H9 (cell line): Measurements from ENCODE around the gene PRTFDC1. TPM values are rescaled to one million over a fixed set of nuclear protein-coding genes. Genes with fewer than 3 reads are reported as not detected.

Experiments
- DNase-seq: peaks from one replicate; pipeline ENCODE4 v3.0.0-alpha.2; 2017
- H2AFZ ChIP-seq: one replicate; pipeline ENCODE4 v1.6.1; 2013; ENCODE audit warnings: mild to moderate bottlenecking, low read length, control low read depth, moderate library complexity
- H2AK5ac ChIP-seq: 2 replicates; pipeline ENCODE4 v1.6.1; 2013; ENCODE audit warnings: low read length, control low read depth, mixed read lengths; ENCODE audit not compliant: insufficient read length
- H2BK120ac ChIP-seq: one replicate; pipeline ENCODE4 v1.6.1; 2013; ENCODE audit warnings: low read depth, mild to moderate bottlenecking, low read length, control low read depth, inconsistent platforms; ENCODE audit not compliant: poor library complexity, severe bottlenecking
- H2BK12ac ChIP-seq: 2 replicates; pipeline ENCODE4 v1.6.1; 2013; ENCODE audit warnings: low read length, control low read depth, mixed read lengths, low read depth; ENCODE audit not compliant: insufficient read length
- H2BK15ac ChIP-seq: 2 replicates; pipeline ENCODE4 v1.6.1; 2013; ENCODE audit warnings: low read depth, low read length, control low read depth
- H2BK20ac ChIP-seq: one replicate; pipeline ENCODE4 v1.6.1; 2013; ENCODE audit warnings: low read depth, mild to moderate bottlenecking, low read length, control low read depth, inconsistent platforms; ENCODE audit not compliant: poor library complexity, severe bottlenecking
- H2BK5ac ChIP-seq: 2 replicates; pipeline ENCODE4 v1.6.1; 2013; ENCODE audit warnings: low read length, control low read depth, mixed read lengths; ENCODE audit not compliant: insufficient read length
- H3K14ac ChIP-seq: 2 replicates; pipeline ENCODE4 v1.6.1; 2013; ENCODE audit warnings: low read length, control low read depth; ENCODE audit not compliant: insufficient read depth
- H3K18ac ChIP-seq: 2 replicates; pipeline ENCODE4 v1.6.1; 2013; ENCODE audit warnings: low read depth, mild to moderate bottlenecking, mixed read lengths, low read length, control low read depth; ENCODE audit not compliant: insufficient read length
- H3K23ac ChIP-seq: 2 replicates; pipeline ENCODE4 v1.6.1; 2013; ENCODE audit warnings: low read length, control low read depth, mixed read lengths, low read depth; ENCODE audit not compliant: insufficient read length
- H3K23me2 ChIP-seq: 2 replicates; pipeline ENCODE4 v1.6.1; 2013; ENCODE audit warnings: low read depth, mild to moderate bottlenecking, mixed read lengths, low read length, control low read depth; ENCODE audit not compliant: insufficient read length, poor library complexity, severe bottlenecking
- H3K27ac ChIP-seq: 2 replicates; pipeline ENCODE4 v1.5.1; 2013; ENCODE audit warnings: low read length, control low read depth, mixed read lengths, low read depth; ENCODE audit not compliant: insufficient read length
- H3K27me3 ChIP-seq: 2 replicates; pipeline ENCODE4 v1.6.1; 2013; ENCODE audit warnings: low read length, control low read depth, inconsistent platforms; ENCODE audit not compliant: insufficient read depth
- H3K4ac ChIP-seq: 2 replicates; pipeline ENCODE4 v1.6.1; 2013; ENCODE audit warnings: low read depth, mild to moderate bottlenecking, control low read depth, inconsistent platforms, low read length, moderate library complexity
- H3K4me1 ChIP-seq: 2 replicates; pipeline ENCODE4 v1.6.1; 2013; ENCODE audit warnings: low read length, control low read depth, inconsistent platforms; ENCODE audit not compliant: insufficient read depth
- H3K4me2 ChIP-seq: 2 replicates; pipeline ENCODE4 v1.6.1; 2013; ENCODE audit warnings: low read length, control low read depth, mixed read lengths; ENCODE audit not compliant: insufficient read length, insufficient read depth
- H3K56ac ChIP-seq: 2 replicates; pipeline ENCODE4 v1.6.1; 2013; ENCODE audit warnings: low read depth, mild to moderate bottlenecking, mixed read lengths, low read length, control low read depth; ENCODE audit not compliant: insufficient read length
- H3K79me1 ChIP-seq: 2 replicates; pipeline ENCODE4 v1.6.1; 2013; ENCODE audit warnings: low read depth, mild to moderate bottlenecking, moderate library complexity, low read length, control low read depth, inconsistent platforms; ENCODE audit not compliant: insufficient read depth, poor library complexity, severe bottlenecking
- H3K79me2 ChIP-seq: 2 replicates; pipeline ENCODE4 v1.6.1; 2013; ENCODE audit warnings: low read length, control low read depth, inconsistent platforms; ENCODE audit not compliant: insufficient read depth
- H3K9ac ChIP-seq: 2 replicates; pipeline ENCODE4 v1.6.1; 2013; ENCODE audit warnings: low read length, control low read depth, mixed read lengths; ENCODE audit not compliant: insufficient read length; ENCODE audit errors: extremely low read depth
- H3K9me3 ChIP-seq: one replicate; pipeline ENCODE4 v1.6.1; 2013; ENCODE audit warnings: low read depth, low read length, inconsistent platforms; ENCODE audit not compliant: control insufficient read depth
- H3T11ph ChIP-seq: one replicate; pipeline ENCODE4 v1.6.1; 2013; ENCODE audit warnings: mild to moderate bottlenecking, low read length, control low read depth, inconsistent platforms
- H4K20me1 ChIP-seq: one replicate; pipeline ENCODE4 v1.6.1; 2013; ENCODE audit not compliant: control insufficient read depth, insufficient read length, insufficient read depth
- H4K5ac ChIP-seq: 2 replicates; pipeline ENCODE4 v1.6.1; 2013; ENCODE audit warnings: low read depth, mild to moderate bottlenecking, mixed read lengths, low read length, control low read depth; ENCODE audit not compliant: insufficient read length
- H4K8ac ChIP-seq: replicated peaks from 2 replicates; pipeline ENCODE4 v1.6.1; 2013; ENCODE audit warnings: low read length, control low read depth, mixed read lengths, low read depth; ENCODE audit not compliant: insufficient read length
- H4K91ac ChIP-seq: 2 replicates; pipeline ENCODE4 v1.6.1; 2013; ENCODE audit warnings: low read depth, mild to moderate bottlenecking, moderate library complexity, mixed read lengths, low read length, control low read depth; ENCODE audit not compliant: insufficient read length
- H3K27ac Mint-ChIP-seq, 3 experiments: 2 replicates in 2 of 3; 3 replicates in 1 of 3; pipeline ENCODE4 v1.8.0; 2020 to 2021; ENCODE audit warnings: mixed read lengths in 3 of 3, mild to moderate bottlenecking in 1 of 3, moderate library complexity in 1 of 3
- H3K27me3 Mint-ChIP-seq: 2 replicates; pipeline ENCODE4 v1.8.0; 2021; ENCODE audit warnings: low read depth, mild to moderate bottlenecking, moderate library complexity, mixed read lengths
- H3K36me3 Mint-ChIP-seq, 3 experiments: 2 replicates in 2 of 3; 3 replicates in 1 of 3; pipeline ENCODE4 v1.8.0; 2020 to 2021; ENCODE audit warnings: low read depth in 3 of 3, mixed read lengths in 3 of 3; ENCODE audit not compliant: insufficient read depth in 1 of 3
- H3K4me1 Mint-ChIP-seq, 2 experiments: 2 replicates each; pipeline ENCODE4 v1.8.0; 2020; ENCODE audit warnings: mixed read lengths in 2 of 2
- H3K4me3 Mint-ChIP-seq, 2 experiments: 2 replicates in 1 of 2; 3 replicates in 1 of 2; pipeline ENCODE4 v1.8.0; 2020 to 2021; ENCODE audit warnings: mild to moderate bottlenecking in 2 of 2, mixed read lengths in 2 of 2, moderate library complexity in 1 of 2
- H3K9me3 Mint-ChIP-seq, 2 experiments: 2 replicates in 1 of 2; 3 replicates in 1 of 2; pipeline ENCODE4 v1.8.0; 2020; ENCODE audit warnings: mild to moderate bottlenecking in 2 of 2, mixed read lengths in 2 of 2, moderate library complexity in 1 of 2
- CTCF ChIP-seq: fragments of 200-600 bp; sonication (generic); conservative IDR thresholded peaks from 3 replicates; pipeline ENCODE4 v1.8.0; 2021; ENCODE audit warnings: antibody characterized with exemption, mild to moderate bottlenecking
- WGBS: extraction: QIAGEN DNeasy Blood & Tissue Kit; methylation state at CpG from one replicate; pipeline ENCODE4 v1.1.7; 2013; ENCODE audit warnings: missing lambda C conversion rate, low lambda C conversion rate, mixed read lengths; ENCODE audit not compliant: insufficient read length; ENCODE audit errors: extremely low coverage; 5-methylcytosine and 5-hydroxymethylcytosine counted together
- total RNA-seq: library from RNA; stranded (reverse); gene quantifications from 2 replicates; pipeline ENCODE4 v1.2.1, GENCODE V29; 2021

The PRTFDC1 gene
- total RNA-seq, 1 experiment from 2014 or later: 7.5 TPM

DNA sequence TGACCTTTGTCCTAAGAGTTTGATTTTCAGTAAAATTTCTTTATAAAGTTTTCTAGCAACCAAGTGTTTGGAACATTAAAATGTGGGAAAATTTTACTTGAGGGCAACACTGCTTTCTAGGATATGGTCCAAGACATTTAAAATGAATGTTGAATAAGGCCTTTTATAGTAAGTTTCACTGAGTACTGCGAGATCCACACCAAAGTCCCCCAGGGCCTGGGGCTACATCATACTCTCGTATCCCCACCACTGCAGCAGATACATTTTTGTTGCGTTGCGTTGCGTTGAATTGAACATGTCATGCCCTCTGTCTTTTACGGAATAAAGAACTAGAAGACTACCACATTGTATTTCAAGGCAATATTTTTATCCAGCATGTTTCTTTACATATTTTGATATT is 44.5 kb downstream of the PRTFDC1 start:
- no peak overlapping the region for H3K27ac ChIP-seq
- H3K9ac ChIP-seq: no peak overlapping the region
- H4K5ac ChIP-seq: no peak overlapping the region
- H3K14ac ChIP-seq: no peak overlapping the region
- H3K79me1 ChIP-seq: no peaks in the 10 kb centered on the region
- H4K20me1 ChIP-seq: no peaks in the 10 kb centered on the region
- Mint-ChIP-seq H3K27me3 (no peaks in the 10 kb centered on the region), H3K27ac (peak overlapping the region in 1 of 3 experiments; percentile 34; a peak in 1 of 7 replicates), H3K9me3 (no peaks in the 10 kb centered on the region; a peak in 1 of 5 replicates), H3K4me3 (no peak overlapping the region), H3K4me1 (no peaks in the 10 kb centered on the region), H3K36me3 (peaks cover 0 to 1% (median 0%) of the 10 kb centered on the region in 3 experiments; a peak in 1 of 7 replicates)
- H3K9me3 ChIP-seq: no peaks in the 10 kb centered on the region
- no peak overlapping the region for H2BK120ac ChIP-seq
- H2AK5ac ChIP-seq: no peak overlapping the region
- H3K4me1 ChIP-seq: no peaks in the 10 kb centered on the region
- H3K18ac ChIP-seq: no peak overlapping the region
- no peak for DNase-seq
- H3K79me2 ChIP-seq: no peaks in the 10 kb centered on the region
- H3T11ph ChIP-seq: no peak overlapping the region
- H3K4me2 ChIP-seq: no peak overlapping the region
- H3K56ac ChIP-seq: no peak overlapping the region
- no peak overlapping the region for H2BK12ac ChIP-seq
- H4K8ac ChIP-seq: no peak overlapping the region
- H3K4ac ChIP-seq: no peak overlapping the region
- no CpG with 5 or more reads among the region's 6 CpGs for WGBS
- no peaks in the 10 kb centered on the region for H3K27me3 ChIP-seq
- H2BK15ac ChIP-seq: no peak overlapping the region
- H2BK5ac ChIP-seq: no peak overlapping the region
- no peak for TF ChIP-seq CTCF
- H3K23ac ChIP-seq: no peak overlapping the region
- no peak overlapping the region for H4K91ac ChIP-seq
- H2AFZ ChIP-seq: no peak overlapping the region
- H2BK20ac ChIP-seq: no peak overlapping the region
- H3K23me2 ChIP-seq: no peaks in the 10 kb centered on the region
